Endothelial cell of umbilical vein (primary cell): ENCODE data around the gene NPLOC4.

Source experiments
- CTCF ChIP-seq, 2 donors: IDR thresholded peaks; 1 replicate in 1 of 2; 2 replicates in 1 of 2; pipeline ENCODE4 v1.5.1; 2011; ENCODE audit warnings: low read length in 2 of 2, mild to moderate bottlenecking in 2 of 2, moderate library complexity in 2 of 2, control low read depth in 1 of 2, inconsistent platforms in 1 of 2, low read depth in 1 of 2; ENCODE audit not compliant: insufficient read depth in 1 of 2; ENCODE audit errors: extremely low read depth in 1 of 2
- EZH2 ChIP-seq: IDR thresholded peaks from 2 replicates; pipeline ENCODE4 v1.6.1; 2012; ENCODE audit warnings: borderline replicate concordance, low read depth, mild to moderate bottlenecking, moderate library complexity, low read length, inconsistent platforms; ENCODE audit not compliant: severe bottlenecking
- FOS ChIP-seq: IDR thresholded peaks from 2 replicates; pipeline ENCODE4 v1.6.1; 2011; ENCODE audit warnings: mild to moderate bottlenecking, low read length, moderate library complexity, borderline replicate concordance; ENCODE audit not compliant: insufficient read depth
- JUN ChIP-seq: IDR thresholded peaks from 2 replicates; pipeline ENCODE4 v1.6.1; 2011; ENCODE audit warnings: borderline replicate concordance, low read depth; ENCODE audit not compliant: insufficient read length, insufficient read depth
- MAX ChIP-seq: IDR thresholded peaks from 2 replicates; pipeline ENCODE4 v1.6.1; 2011; ENCODE audit not compliant: insufficient read depth, insufficient read length
- MYC ChIP-seq: IDR thresholded peaks from one replicate; pipeline ENCODE4 v1.6.1; 2011; ENCODE audit warnings: mild to moderate bottlenecking, low read depth, low read length
- POLR2A ChIP-seq: IDR thresholded peaks from 2 replicates; pipeline ENCODE4 v1.6.1; 2012; ENCODE audit warnings: low read depth, mild to moderate bottlenecking, control low read depth, low read length
- POLR2AphosphoS5 ChIP-seq: IDR thresholded peaks from 2 replicates; pipeline ENCODE4 v1.6.1; 2012; ENCODE audit warnings: low read depth, mild to moderate bottlenecking, control low read depth, low read length, moderate library complexity; ENCODE audit not compliant: insufficient read depth

GRCh38 chr17:81582341-81582740 lies 54.6 kb downstream of the NPLOC4 start:
- TF ChIP-seq CTCF (IDR thresholded peaks at IDR 0.05; ENCODE audit: extremely low read depth in 1 of 2, insufficient read depth in 1 of 2, low read depth in 1 of 2, low read length in 2 of 2): no peak
- no peak for TF ChIP-seq EZH2
- TF ChIP-seq MAX: no peak
- TF ChIP-seq JUN: no peak
- no peak for TF ChIP-seq POLR2A
- TF ChIP-seq POLR2AphosphoS5: no peak
- TF ChIP-seq FOS: no peak
- no peak for TF ChIP-seq MYC
